Aorta (tissue), 5 donors: ENCODE data around the gene PBX4. TPM values are rescaled to one million over a fixed set of nuclear protein-coding genes. Genes with fewer than 3 reads are reported as not detected.
A peak's percentile ranks its signal among the peaks of the same experiment; 100 is the strongest.

Experiments used
- ATAC-seq: fragments of 200-7000 bp; cut with Tn5 transposase; one replicate; pipeline ENCODE4 v1.9.1; 2022; ENCODE audit warnings: moderate library complexity; ENCODE audit not compliant: low FRiP score
- DNase-seq, 2 donors: peaks; one replicate each; pipeline ENCODE4 v3.0.0-alpha.2; 2020
- H3K27ac ChIP-seq, 2 donors: one replicate each; pipeline ENCODE4 v1.5.1; 2013; ENCODE audit warnings: low read length in 2 of 2, mild to moderate bottlenecking in 2 of 2, moderate library complexity in 2 of 2, control low read depth in 1 of 2, inconsistent platforms in 1 of 2, low read depth in 1 of 2
- H3K27me3 ChIP-seq, 2 donors: one replicate each; pipeline ENCODE4 v1.6.1; 2013; ENCODE audit warnings: control low read depth in 1 of 2, low read length in 1 of 2, mild to moderate bottlenecking in 1 of 2, moderate library complexity in 1 of 2; ENCODE audit not compliant: insufficient read depth in 2 of 2, control insufficient read depth in 1 of 2
- H3K36me3 ChIP-seq, 2 donors: one replicate each; pipeline ENCODE4 v1.6.1; 2013; ENCODE audit warnings: control low read depth in 1 of 2, low read length in 1 of 2, mild to moderate bottlenecking in 1 of 2; ENCODE audit not compliant: insufficient read depth in 2 of 2, control insufficient read depth in 1 of 2
- H3K4me1 ChIP-seq, 2 donors: one replicate each; pipeline ENCODE4 v1.6.1; 2013; ENCODE audit warnings: low read length in 2 of 2, control low read depth in 1 of 2, mild to moderate bottlenecking in 1 of 2, moderate library complexity in 1 of 2; ENCODE audit not compliant: insufficient read depth in 2 of 2, control insufficient read depth in 1 of 2
- H3K4me3 ChIP-seq, 2 donors: one replicate each; pipeline ENCODE4 v1.5.1; 2013; ENCODE audit warnings: low read length in 2 of 2, control low read depth in 1 of 2, mild to moderate bottlenecking in 1 of 2
- H3K9me3 ChIP-seq: one replicate; pipeline ENCODE4 v1.6.1; 2013; ENCODE audit warnings: mild to moderate bottlenecking, low read length; ENCODE audit not compliant: control insufficient read depth
- WGBS, 2 donors: extraction: QIAGEN DNeasy Blood & Tissue Kit; methylation state at CpG; one replicate each; pipeline ENCODE4 v1.1.7; 2013; 5-methylcytosine and 5-hydroxymethylcytosine counted together
- intact Hi-C, 2 donors: fragments of 100-400 bp; cut with DNase I; formaldehyde crosslinking; loops; one replicate each; pipeline versions ENCODE4 v1.14.2 to v1.15.0; 2022
- polyA plus RNA-seq, 2 donors: library from polyadenylated mRNA; stranded (reverse); fragments of 200-250 nt; gene quantifications; one replicate each; pipeline ENCODE4 v1.2.3, GENCODE V29; 2013
- total RNA-seq, 2 donors: library from RNA; stranded (reverse); fragmentation: NEBNext Ultra II Directional; extraction: Animal tissue kit (Norgen Biotek cat#: 25700); gene quantifications; one replicate each; pipeline ENCODE4 v1.2.1, GENCODE V29; 2021
- donor health status: healthy with polysubstance abuse.
- donor health status: Bipolar disorder and iron deficiency.
- donor health status: DM: no; HTN: no; CAD: no.
- donor health status: DM: no; HTN: no; CAD: no.
- donor health status: DM: yes; HTN: yes; CAD: no.

The PBX4 gene
- total and polyA plus RNA-seq, 4 donors: 0.65 to 1.5 (median 1.4) TPM; not detected in 1

GRCh38 chr19:19591133-19591825 is 27.2 kb downstream of the PBX4 start:
- 32 to 44% methylated on average over 13 of the region's 13 CpGs for WGBS, 2 donors
- no peak overlapping the region for H3K27ac ChIP-seq
- ATAC-seq: peak; percentile 54

GRCh38 chr19:19588546-19588945 is 29.9 kb downstream of the PBX4 start:
- intact Hi-C loops: no loop called here
- H3K4me1 ChIP-seq: no peaks in the 10 kb centered on the region
- H3K9me3 ChIP-seq: no peaks in the 10 kb centered on the region
- no peak overlapping the region for H3K27ac ChIP-seq
- no peak overlapping the region for H3K4me3 ChIP-seq
- WGBS, 2 donors: 86 to 90% methylated on average over 2 of the region's 2 CpGs
- no peaks in the 10 kb centered on the region for H3K27me3 ChIP-seq
- H3K36me3 ChIP-seq: no peaks in the 10 kb centered on the region
- DNase-seq: no peak
- ATAC-seq: no peak

More at GRCh38 chr19:19591133-19591825, 27.2 kb downstream of the PBX4 start:
- Histone ChIP-seq H3K27me3 (no peaks in the 10 kb centered on the region), H3K4me1 (no peaks in the 10 kb centered on the region), H3K4me3 (no peak overlapping the region), H3K36me3 (no peaks in the 10 kb centered on the region), H3K9me3 (no peaks in the 10 kb centered on the region)
- intact Hi-C loops: no loop called here
- DNase-seq: peak in 1 of 2 donors; percentile 49

- no peaks in the 10 kb centered on the region for H3K27me3 ChIP-seq
- intact Hi-C loops: no loop called here
- no peaks in the 10 kb centered on the region for H3K9me3 ChIP-seq
- no peak overlapping the region for H3K27ac ChIP-seq
- 95 to 96% methylated on average over 5 of the region's 5 CpGs for WGBS, 2 donors
- H3K4me3 ChIP-seq: no peak overlapping the region
- H3K4me1 ChIP-seq: no peaks in the 10 kb centered on the region
- no peak for ATAC-seq
- DNase-seq: no peak
- H3K36me3 ChIP-seq: no peaks in the 10 kb centered on the region
These were observed 30.7 kb downstream of the PBX4 start for GRCh38 chr19:19587771-19588170.

GRCh38 chr19:19584356-19584755 is 34.1 kb downstream of the PBX4 start:
- H3K36me3 ChIP-seq: no peaks in the 10 kb centered on the region
- no peaks in the 10 kb centered on the region for H3K9me3 ChIP-seq
- H3K4me3 ChIP-seq: no peak overlapping the region
- intact Hi-C loops: no loop called here
- no peak overlapping the region for H3K27ac ChIP-seq
- ATAC-seq (no peak), DNase-seq (no peak)
- no peaks in the 10 kb centered on the region for H3K4me1 ChIP-seq
- 91 to 93% methylated on average over 6 of the region's 6 CpGs for WGBS, 2 donors
- H3K27me3 ChIP-seq: no peaks in the 10 kb centered on the region

GRCh38 chr19:19582471-19582870 is 36.0 kb downstream of the PBX4 start:
- WGBS, 2 donors: 91 to 93% methylated on average over 6 of the region's 6 CpGs
- H3K9me3 ChIP-seq: no peaks in the 10 kb centered on the region
- no peak overlapping the region for H3K4me3 ChIP-seq
- no peaks in the 10 kb centered on the region for H3K4me1 ChIP-seq
- H3K27ac ChIP-seq: no peak overlapping the region
- intact Hi-C loops: no loop called here
- H3K36me3 ChIP-seq: no peaks in the 10 kb centered on the region
- no peak for DNase-seq
- ATAC-seq: no peak
- no peaks in the 10 kb centered on the region for H3K27me3 ChIP-seq

- Histone ChIP-seq H3K27ac (no peak overlapping the region), H3K4me1 (no peaks in the 10 kb centered on the region), H3K36me3 (no peaks in the 10 kb centered on the region), H3K27me3 (no peaks in the 10 kb centered on the region), H3K9me3 (no peaks in the 10 kb centered on the region), H3K4me3 (no peak overlapping the region)
- intact Hi-C loops: no loop called here
- ATAC-seq (no peak), DNase-seq (no peak)
- 96% methylated on average over 13 of the region's 13 CpGs for WGBS, 2 donors
These were observed 37.1 kb downstream of the PBX4 start for GRCh38 chr19:19581391-19581790.

- 89 to 95% methylated on average over 4 of the region's 4 CpGs for WGBS, 2 donors
These were observed 38.1 kb downstream of the PBX4 start for GRCh38 chr19:19580418-19580817.

GRCh38 chr19:19579533-19580361 is 38.7 kb downstream of the PBX4 start:
- H3K4me3 ChIP-seq: no peak overlapping the region
- ATAC-seq: no peak
- intact Hi-C loops: no loop called here
- H3K27ac ChIP-seq: no peak overlapping the region
- H3K36me3 ChIP-seq: no peaks in the 10 kb centered on the region
- DNase-seq: no peak
- 87 to 89% methylated on average over 25 of the region's 25 CpGs for WGBS, 2 donors
- H3K27me3 ChIP-seq: no peaks in the 10 kb centered on the region
- H3K4me1 ChIP-seq: no peaks in the 10 kb centered on the region
- no peaks in the 10 kb centered on the region for H3K9me3 ChIP-seq

More at GRCh38 chr19:19580418-19580817, 38.1 kb downstream of the PBX4 start:
- Histone ChIP-seq H3K27me3 (no peaks in the 10 kb centered on the region), H3K9me3 (no peaks in the 10 kb centered on the region), H3K27ac (no peak overlapping the region), H3K4me1 (no peaks in the 10 kb centered on the region), H3K36me3 (no peaks in the 10 kb centered on the region), H3K4me3 (no peak overlapping the region)
- DNase-seq (no peak), ATAC-seq (no peak)
- intact Hi-C loops: no loop called here

- no peak overlapping the region for H3K27ac ChIP-seq
- no peak overlapping the region for H3K4me3 ChIP-seq
- no peaks in the 10 kb centered on the region for H3K27me3 ChIP-seq
- no peaks in the 10 kb centered on the region for H3K9me3 ChIP-seq
- DNase-seq (no peak), ATAC-seq (no peak)
- no peaks in the 10 kb centered on the region for H3K36me3 ChIP-seq
- intact Hi-C loops: no loop called here
- H3K4me1 ChIP-seq: no peaks in the 10 kb centered on the region
- 84% methylated on average over 6 of the region's 6 CpGs for whole genome bisulfite sequencing, 2 donors
These were observed 40.2 kb downstream of the PBX4 start for GRCh38 chr19:19578252-19578651.
